Measurements from ENCODE around the gene RADX. TPM values are rescaled to one million over a fixed set of nuclear protein-coding genes. Genes with fewer than 3 reads are reported as not detected.

Gene RADX, protein sequence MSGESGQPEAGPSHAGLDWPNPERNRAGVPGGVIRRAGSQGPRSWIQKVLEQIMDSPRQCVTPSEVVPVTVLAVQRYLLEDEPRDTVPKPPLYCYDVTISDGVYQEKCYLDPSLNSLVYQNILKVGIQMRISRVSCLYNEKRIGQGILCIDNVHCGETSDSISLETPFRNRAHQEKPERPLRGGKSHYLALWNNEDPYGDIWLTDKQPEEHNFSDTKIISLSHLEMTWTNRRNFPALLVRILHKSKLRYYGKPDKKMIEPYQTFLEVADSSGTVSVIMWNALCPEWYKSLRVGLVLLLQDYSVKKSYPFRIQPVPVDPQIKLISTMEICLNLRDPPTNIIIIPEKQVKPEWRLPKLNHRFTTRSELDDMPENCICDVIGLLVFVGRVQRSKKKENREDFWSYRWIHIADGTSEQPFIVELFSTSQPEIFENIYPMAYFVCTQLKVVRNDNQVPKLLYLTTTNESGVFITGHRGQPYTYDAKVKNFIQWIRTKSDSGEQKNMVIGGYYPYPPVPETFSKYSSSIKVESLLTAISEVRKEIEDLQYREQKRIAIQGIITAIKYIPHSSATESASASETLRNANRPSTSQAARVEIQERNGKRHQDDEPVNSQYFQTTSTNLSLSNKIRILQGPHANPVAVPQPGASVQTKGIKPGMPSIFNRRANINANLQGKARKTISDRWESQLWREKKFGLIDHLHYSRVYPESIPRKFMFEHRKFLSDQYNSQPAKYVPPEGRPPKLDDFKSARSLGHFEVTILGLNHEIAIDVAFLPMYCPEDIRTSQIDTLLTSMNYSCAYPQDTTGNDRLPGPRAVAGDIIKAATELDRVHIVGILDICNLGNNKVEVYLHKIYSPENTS
- 1 to 10 TPM; 1.1 to 3.6 (median 2.7) TPM for total RNA-seq

DNA sequence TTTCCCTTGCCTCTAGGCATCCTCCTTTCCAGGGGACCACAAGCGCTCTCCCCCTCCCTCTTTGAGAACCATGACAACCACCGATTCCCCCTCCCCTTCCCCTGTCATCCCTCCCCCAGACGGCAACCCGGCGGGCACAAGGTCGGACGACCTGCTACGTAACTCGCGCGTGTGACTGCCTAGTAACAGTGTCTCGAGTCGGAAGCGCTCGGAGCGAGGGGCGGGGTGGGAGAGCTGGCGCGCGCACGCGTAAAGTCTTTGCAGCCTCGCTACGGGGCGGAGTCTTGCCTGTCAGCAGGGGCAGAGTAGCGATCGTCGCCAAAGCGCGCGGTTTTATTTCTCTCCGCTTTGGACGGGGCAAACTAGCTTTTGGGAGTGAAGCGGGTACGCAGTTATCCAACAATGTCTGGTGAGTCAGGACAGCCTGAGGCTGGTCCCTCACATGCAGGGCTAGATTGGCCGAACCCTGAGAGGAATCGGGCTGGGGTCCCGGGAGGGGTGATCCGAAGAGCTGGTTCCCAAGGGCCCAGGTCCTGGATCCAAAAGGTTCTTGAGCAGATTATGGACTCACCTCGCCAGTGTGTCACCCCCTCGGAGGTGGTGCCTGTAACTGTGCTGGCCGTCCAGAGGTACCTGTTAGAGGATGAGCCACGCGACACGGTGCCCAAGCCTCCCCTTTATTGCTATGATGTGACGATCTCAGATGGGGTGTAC lies at the start of gene RADX:
RADX (plus strand) TSS at position 300 of the 714 bp plus-strand sequence; CDS start at position 403, 103 bp downstream.
- TF ChIP-seq, protein P1, sequence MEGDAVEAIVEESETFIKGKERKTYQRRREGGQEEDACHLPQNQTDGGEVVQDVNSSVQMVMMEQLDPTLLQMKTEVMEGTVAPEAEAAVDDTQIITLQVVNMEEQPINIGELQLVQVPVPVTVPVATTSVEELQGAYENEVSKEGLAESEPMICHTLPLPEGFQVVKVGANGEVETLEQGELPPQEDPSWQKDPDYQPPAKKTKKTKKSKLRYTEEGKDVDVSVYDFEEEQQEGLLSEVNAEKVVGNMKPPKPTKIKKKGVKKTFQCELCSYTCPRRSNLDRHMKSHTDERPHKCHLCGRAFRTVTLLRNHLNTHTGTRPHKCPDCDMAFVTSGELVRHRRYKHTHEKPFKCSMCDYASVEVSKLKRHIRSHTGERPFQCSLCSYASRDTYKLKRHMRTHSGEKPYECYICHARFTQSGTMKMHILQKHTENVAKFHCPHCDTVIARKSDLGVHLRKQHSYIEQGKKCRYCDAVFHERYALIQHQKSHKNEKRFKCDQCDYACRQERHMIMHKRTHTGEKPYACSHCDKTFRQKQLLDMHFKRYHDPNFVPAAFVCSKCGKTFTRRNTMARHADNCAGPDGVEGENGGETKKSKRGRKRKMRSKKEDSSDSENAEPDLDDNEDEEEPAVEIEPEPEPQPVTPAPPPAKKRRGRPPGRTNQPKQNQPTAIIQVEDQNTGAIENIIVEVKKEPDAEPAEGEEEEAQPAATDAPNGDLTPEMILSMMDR (IDR thresholded peaks at IDR 0.05; ENCODE audit: low read depth): no peak

DNA sequence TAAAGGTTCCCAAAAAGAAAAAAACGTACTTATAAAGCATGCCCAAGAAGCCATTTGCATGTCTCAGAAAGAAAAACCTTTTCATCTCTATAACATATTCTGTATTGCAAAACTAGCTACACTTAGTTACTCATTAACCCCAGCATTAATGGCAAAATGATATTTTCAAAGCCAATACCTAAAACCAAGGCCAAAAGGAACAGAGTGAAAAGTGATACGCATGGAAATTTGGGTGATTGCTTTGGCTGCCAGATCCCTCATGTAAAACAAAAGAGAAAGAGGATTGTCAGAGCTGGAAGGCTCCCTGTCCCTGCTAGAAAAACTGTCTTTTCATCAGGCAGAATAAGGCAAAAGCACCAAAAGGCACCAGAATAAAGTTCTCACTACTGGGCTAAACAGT lies 46.8 kb upstream of the RADX start:
- TF ChIP-seq, protein P1 (IDR thresholded peaks at IDR 0.05; ENCODE audit: low read depth): no peak

DNA sequence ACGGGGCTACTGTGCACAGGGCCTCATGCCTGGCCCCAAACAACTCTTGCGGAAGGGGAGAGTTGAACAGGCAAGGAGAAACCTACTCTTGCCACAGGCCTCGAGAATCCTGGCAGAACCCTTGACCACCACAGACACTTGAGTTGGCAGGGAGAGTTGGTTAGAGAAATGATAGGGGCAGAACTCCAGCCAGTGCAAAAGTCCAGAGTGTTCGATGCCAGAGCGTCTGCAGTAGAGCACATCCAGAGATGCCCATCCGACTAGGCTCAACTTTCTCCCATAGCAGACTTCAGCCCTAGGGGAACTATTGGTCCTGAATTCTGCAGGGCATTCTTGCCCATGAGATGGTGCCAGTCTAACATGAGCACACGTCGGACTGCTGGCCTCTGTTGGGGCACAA lies 45.4 kb upstream of the RADX start:
- TF ChIP-seq, protein P1 (IDR thresholded peaks at IDR 0.05; ENCODE audit: low read depth): no peak

DNA sequence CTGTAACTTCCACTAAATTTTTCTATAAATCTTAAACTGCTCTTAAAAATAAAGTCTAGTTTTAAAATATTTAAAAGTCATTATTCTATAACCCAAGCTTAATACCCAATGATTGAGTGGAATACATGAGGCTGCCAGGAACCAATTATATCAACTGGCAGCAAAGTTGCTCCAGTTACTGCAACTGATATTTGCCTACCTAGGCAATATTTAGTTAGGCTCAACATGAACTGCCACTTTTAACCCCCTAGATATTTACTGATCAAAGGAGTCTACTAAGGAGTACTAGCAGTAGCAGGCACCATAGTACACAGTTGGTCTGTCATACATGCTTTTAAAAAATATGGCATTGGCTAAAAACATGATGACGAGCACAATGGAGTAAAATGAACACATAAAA lies 29.9 kb upstream of the RADX start:
- TF ChIP-seq, protein P1 (IDR thresholded peaks at IDR 0.05; ENCODE audit: low read depth): no peak

DNA sequence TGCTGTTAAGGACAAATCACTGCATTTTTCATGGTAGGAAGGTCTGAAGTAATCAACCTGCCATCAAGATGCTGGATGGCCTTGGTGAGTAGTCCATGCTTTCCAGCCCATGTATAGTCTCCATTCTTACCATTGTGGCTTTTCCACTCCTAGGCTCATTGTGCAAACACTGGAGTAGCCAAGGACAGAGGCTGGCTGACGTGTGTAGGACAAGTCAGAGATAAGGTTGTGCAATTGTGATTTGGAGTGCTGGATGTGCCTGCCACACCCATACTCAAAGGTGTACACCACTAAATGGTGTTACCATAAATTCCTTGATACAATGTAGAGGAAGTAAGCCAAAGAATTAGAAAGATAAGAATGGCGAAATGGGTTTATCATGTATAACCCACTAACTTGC lies 26.3 kb upstream of the RADX start:
- TF ChIP-seq, protein P1 (IDR thresholded peaks at IDR 0.05; ENCODE audit: low read depth): no peak

DNA sequence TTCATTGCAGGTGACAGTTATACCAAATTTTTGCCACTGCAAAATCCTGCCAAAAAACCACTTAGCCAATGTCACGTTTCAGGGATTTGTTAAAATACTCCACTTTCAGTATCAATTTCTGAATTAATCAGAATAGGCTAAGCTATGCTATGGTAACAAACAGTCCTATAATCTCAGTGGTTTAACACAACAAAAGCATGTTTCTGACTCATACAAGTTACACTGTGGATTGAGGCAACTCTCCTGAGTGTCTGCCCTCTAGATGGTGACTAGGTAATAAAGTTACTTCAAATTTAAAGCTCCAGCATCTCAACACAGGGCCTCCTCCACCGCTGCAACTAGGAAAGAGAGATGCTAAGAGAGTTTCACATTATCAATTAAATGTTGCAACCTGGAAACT lies 23.0 kb upstream of the RADX start:
- TF ChIP-seq, protein P1 (IDR thresholded peaks at IDR 0.05; ENCODE audit: low read depth): no peak

All from subcutaneous adipose tissue (tissue), 4 donors.